ENCODE data around the gene DDAH1.

DNA sequence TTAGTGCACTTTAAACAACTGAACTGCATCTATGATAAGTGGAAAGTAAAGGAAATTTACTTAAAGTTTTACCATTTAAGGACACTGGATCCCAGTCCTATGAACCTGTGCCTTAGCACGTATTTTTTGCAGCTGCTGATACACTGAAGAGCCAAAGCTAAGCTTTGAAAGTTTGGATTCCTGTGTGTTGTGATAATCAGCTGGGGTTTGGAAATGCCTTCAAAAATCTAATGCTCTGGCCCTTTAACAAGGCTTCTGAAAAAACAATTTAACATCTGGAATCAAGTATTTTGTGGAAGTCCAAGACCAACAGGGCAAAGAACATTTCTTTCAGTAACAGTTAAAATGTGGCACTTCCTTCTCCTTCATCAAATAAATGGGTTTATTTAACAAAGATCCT, 51.8 kb downstream of the DDAH1 start:
- TF ChIP-seq, protein P1, sequence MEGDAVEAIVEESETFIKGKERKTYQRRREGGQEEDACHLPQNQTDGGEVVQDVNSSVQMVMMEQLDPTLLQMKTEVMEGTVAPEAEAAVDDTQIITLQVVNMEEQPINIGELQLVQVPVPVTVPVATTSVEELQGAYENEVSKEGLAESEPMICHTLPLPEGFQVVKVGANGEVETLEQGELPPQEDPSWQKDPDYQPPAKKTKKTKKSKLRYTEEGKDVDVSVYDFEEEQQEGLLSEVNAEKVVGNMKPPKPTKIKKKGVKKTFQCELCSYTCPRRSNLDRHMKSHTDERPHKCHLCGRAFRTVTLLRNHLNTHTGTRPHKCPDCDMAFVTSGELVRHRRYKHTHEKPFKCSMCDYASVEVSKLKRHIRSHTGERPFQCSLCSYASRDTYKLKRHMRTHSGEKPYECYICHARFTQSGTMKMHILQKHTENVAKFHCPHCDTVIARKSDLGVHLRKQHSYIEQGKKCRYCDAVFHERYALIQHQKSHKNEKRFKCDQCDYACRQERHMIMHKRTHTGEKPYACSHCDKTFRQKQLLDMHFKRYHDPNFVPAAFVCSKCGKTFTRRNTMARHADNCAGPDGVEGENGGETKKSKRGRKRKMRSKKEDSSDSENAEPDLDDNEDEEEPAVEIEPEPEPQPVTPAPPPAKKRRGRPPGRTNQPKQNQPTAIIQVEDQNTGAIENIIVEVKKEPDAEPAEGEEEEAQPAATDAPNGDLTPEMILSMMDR (IDR thresholded peaks at IDR 0.05; ENCODE audit: low read depth, low read length): no peak
- no peak for TF ChIP-seq EZH2phosphoT487 (IDR thresholded peaks at IDR 0.05; ENCODE audit: low read depth)
